GM18498 (cell line): ENCODE measurements around the gene CPA2.
"Not testable (repeated sequence)": the region's sequence is repeated elsewhere in the genome, so short reads cannot be mapped to it uniquely, and the experiment has no call there.

Experiments
- ATAC-seq: cut with Tn5 transposase; IDR thresholded peaks from one replicate; pipeline ENCODE4 v1.9.1; 2021; ENCODE audit warnings: mild to moderate bottlenecking, moderate library complexity; ENCODE audit not compliant: unreplicated experiment

The CPA2 gene

GRCh38 chr7:130304878-130305277 is 38.2 kb downstream of the CPA2 start:
- no peak for ATAC-seq

GRCh38 chr7:130305433-130306042 is 38.9 kb downstream of the CPA2 start:
- ATAC-seq = no peak

- no peak for ATAC-seq
Measured at GRCh38 chr7:130309986-130310385, 43.3 kb downstream of the CPA2 start.

GRCh38 chr7:130314305-130314704 is 47.6 kb downstream of the CPA2 start:
- no peak for ATAC-seq

GRCh38 chr7:130319541-130319940 is 52.9 kb downstream of the CPA2 start:
- ATAC-seq = no peak

GRCh38 chr7:130321542-130322229 is 55.0 kb downstream of the CPA2 start:
- not testable (repeated sequence) for ATAC-seq

GRCh38 chr7:130322615-130323014 is 56.0 kb downstream of the CPA2 start:
- no peak for ATAC-seq

- no peak for ATAC-seq
Measured at GRCh38 chr7:130324306-130324943, 57.8 kb downstream of the CPA2 start.

- no peak for ATAC-seq
Measured at GRCh38 chr7:130329681-130330080, 63.0 kb downstream of the CPA2 start.

- ATAC-seq = no peak
Measured at GRCh38 chr7:130332259-130333053, 65.8 kb downstream of the CPA2 start.

GRCh38 chr7:130333832-130334231 is 67.2 kb downstream of the CPA2 start:
- no peak for ATAC-seq

- ATAC-seq = no peak
Measured at GRCh38 chr7:130334274-130334673, 67.6 kb downstream of the CPA2 start.

GRCh38 chr7:130337410-130337971 is 70.8 kb downstream of the CPA2 start:
- no peak for ATAC-seq

GRCh38 chr7:130338233-130338632 is 71.6 kb downstream of the CPA2 start:
- no peak for ATAC-seq
